Panc1 (cell line): ENCODE measurements around the gene KCND3. TPM values are rescaled to one million over a fixed set of nuclear protein-coding genes. Genes with fewer than 3 reads are reported as not detected.

Experiments used
- ATAC-seq: fragments of 200-7000 bp; cut with Tn5 transposase; 2 replicates; pipeline ENCODE4 v1.9.1; 2020; ENCODE audit warnings: mild to moderate bottlenecking, moderate library complexity
- BruUV-seq: library from RNA; stranded (reverse); fragments of 400-500 nt; replicated peaks from 2 replicates; lab custom pipeline; 2021; lab: Mats Ljungman, UMichigan
- CTCF ChIA-PET: fragments of 300-600 bp; sonication (Branson Sonifier 250); formaldehyde crosslinking; loops from one replicate; lab custom pipeline; 2022; ENCODE audit warnings: antibody characterized with exemption; lab: Charles Lee
- POLR2A ChIA-PET: fragments of 300-600 bp; sonication (Branson Sonifier 250); formaldehyde crosslinking; loops from one replicate; lab custom pipeline; 2022; ENCODE audit warnings: antibody characterized with exemption; lab: Charles Lee
- DNase-seq: peaks from one replicate; pipeline ENCODE4 v3.0.0-alpha.2; 2010; ENCODE audit warnings: low read depth, low spot score
- H3K27ac ChIP-seq: 2 replicates; pipeline ENCODE4 v1.5.1; 2011; ENCODE audit warnings: mild to moderate bottlenecking, low read length, inconsistent platforms
- H3K27me3 ChIP-seq: fragments of 200-500 bp; sonication (Bioruptor generic); 2 replicates; pipeline ENCODE4 v1.6.0; 2014; ENCODE audit warnings: low read length, inconsistent platforms; ENCODE audit not compliant: control insufficient read depth, insufficient read depth
- H3K36me3 ChIP-seq: fragments of 200-500 bp; sonication (Bioruptor generic); 2 replicates; pipeline ENCODE4 v1.5.1; 2014; ENCODE audit warnings: inconsistent platforms, mild to moderate bottlenecking, low read length, moderate library complexity; ENCODE audit not compliant: control insufficient read depth, insufficient read depth
- H3K4me1 ChIP-seq: 2 replicates; pipeline ENCODE4 v1.5.1; 2011; ENCODE audit warnings: inconsistent platforms, mild to moderate bottlenecking, low read length, moderate library complexity; ENCODE audit not compliant: control insufficient read depth, insufficient read depth
- H3K4me3 ChIP-seq, 2 experiments: 2 replicates each; pipeline ENCODE4 v1.5.1; 2011 to 2012; ENCODE audit warnings: low read depth in 2 of 2, low read length in 2 of 2, mild to moderate bottlenecking in 2 of 2, inconsistent platforms in 1 of 2, moderate library complexity in 1 of 2
- H3K9me3 ChIP-seq: fragments of 200-500 bp; sonication (Bioruptor generic); 2 replicates; pipeline ENCODE4 v1.5.1; 2014; ENCODE audit warnings: low read depth, mild to moderate bottlenecking, inconsistent platforms, low read length, moderate library complexity; ENCODE audit not compliant: control insufficient read depth, insufficient read depth
- CTCF ChIP-seq: fragments of 450-650 bp; IDR thresholded peaks from 2 replicates; pipeline ENCODE4 v1.5.1; 2017; ENCODE audit warnings: mild to moderate bottlenecking
- POLR2AphosphoS5 ChIP-seq: IDR thresholded peaks from 2 replicates; pipeline ENCODE4 v1.6.1; 2012; ENCODE audit warnings: mild to moderate bottlenecking, low read depth, low read length, moderate library complexity
- REST ChIP-seq, 2 experiments: IDR thresholded peaks; 2 replicates each; pipeline ENCODE4 v1.6.1; 2011 to 2012; ENCODE audit warnings: low read depth in 2 of 2, control low read depth in 1 of 2, low read length in 1 of 2, mild to moderate bottlenecking in 1 of 2, moderate library complexity in 1 of 2; ENCODE audit not compliant: insufficient read depth in 1 of 2
- SIN3A ChIP-seq: IDR thresholded peaks from 2 replicates; pipeline ENCODE4 v1.6.1; 2012; ENCODE audit warnings: low read depth, mild to moderate bottlenecking, low read length, moderate library complexity, borderline replicate concordance; ENCODE audit not compliant: insufficient read depth
- TCF7L2 ChIP-seq: IDR thresholded peaks from 2 replicates; pipeline ENCODE4 v1.6.1; 2011; ENCODE audit warnings: mild to moderate bottlenecking, low read depth, low read length, inconsistent platforms
- in situ Hi-C: cut with HindIII; loops from 2 replicates; pipeline ENCODE4 v1.10.0; 2016; ENCODE audit warnings: low sequenced_read_pairs, low pct_unique_long_range_greater_than_20kb
- intact Hi-C: fragments of 100-400 bp; cut with micrococcal nuclease; formaldehyde crosslinking; loops from one replicate; pipeline ENCODE4 v1.10.0; 2022; ENCODE audit not compliant: unreplicated experiment
- total RNA-seq: library from RNA; stranded (reverse); gene quantifications from one replicate; pipeline ENCODE4 v1.2.1, GENCODE V29; 2021; ENCODE audit not compliant: unreplicated experiment

KCND3 gene
- total RNA-seq, 1 experiment from 2014 or later: not detected

GRCh38 chr1:111878649-111879048 is 110.8 kb downstream of the KCND3 start:
- no peak for ATAC-seq
- no peaks in the 10 kb centered on the region for H3K36me3 ChIP-seq
- H3K27me3 ChIP-seq: peaks cover 5% of the 10 kb centered on the region; the same call in 1 of the 2 replicates
- BruUV-seq: no TSS peak
- in situ Hi-C loops: no loop called here
- CTCF ChIA-PET: no interaction called here
- no peaks in the 10 kb centered on the region for H3K4me1 ChIP-seq
- H3K4me3 ChIP-seq: no peak overlapping the region
- H3K9me3 ChIP-seq: no peaks in the 10 kb centered on the region
- intact Hi-C loops: no loop called here
- POLR2A ChIA-PET: no interaction called here
- H3K27ac ChIP-seq: no peak overlapping the region
- no peak for DNase-seq
- no peak for TF ChIP-seq CTCF
- no peak for TF ChIP-seq REST (IDR thresholded peaks at IDR 0.05; ENCODE audit: insufficient read depth in 1 of 2, low read depth in 2 of 2, low read length in 1 of 2)
- no peak for TF ChIP-seq SIN3A
- TF ChIP-seq TCF7L2: no peak
- no peak for TF ChIP-seq POLR2AphosphoS5

GRCh38 chr1:111878091-111878490 is 111.4 kb downstream of the KCND3 start:
- BruUV-seq: no TSS peak
- H3K36me3 ChIP-seq: no peaks in the 10 kb centered on the region
- no peak overlapping the region for H3K27ac ChIP-seq
- intact Hi-C loops: no loop called here
- no peak overlapping the region for H3K4me3 ChIP-seq
- no peak for DNase-seq
- ChIA-PET CTCF (no interaction called here), POLR2A (no interaction called here)
- H3K4me1 ChIP-seq: no peaks in the 10 kb centered on the region
- in situ Hi-C loops: no loop called here
- no peak for ATAC-seq
- peaks cover 6% of the 10 kb centered on the region; the same call in 1 of the 2 replicates for H3K27me3 ChIP-seq
- TF ChIP-seq SIN3A: no peak
- no peak for TF ChIP-seq REST (IDR thresholded peaks at IDR 0.05; ENCODE audit: insufficient read depth in 1 of 2, low read depth in 2 of 2, low read length in 1 of 2)
- no peak for TF ChIP-seq TCF7L2
- no peak for TF ChIP-seq CTCF
- no peak for TF ChIP-seq POLR2AphosphoS5
- H3K9me3 ChIP-seq: no peaks in the 10 kb centered on the region
